ENCODE data around the gene SLIT1.

The SLIT1 gene

GRCh38 chr10:97140049-97140846, 45.5 kb downstream of the SLIT1 start:
- H3K4me3 ChIP-seq (ENCODE audit: low read length in 2 of 2), result no peak overlapping the region
- H3K9me3 ChIP-seq (ENCODE audit: control insufficient read depth in 2 of 2, low read length in 2 of 2), result no peaks in the 10 kb centered on the region
- no peak overlapping the region for H3K27ac ChIP-seq (ENCODE audit: low read length)
- no peaks in the 10 kb centered on the region for H3K4me1 ChIP-seq (ENCODE audit: control insufficient read depth, insufficient read depth, low read length)
- no peaks in the 10 kb centered on the region for H3K36me3 ChIP-seq (ENCODE audit: control insufficient read depth in 2 of 2, insufficient read depth in 2 of 2, low read length in 2 of 2)
- H3K9ac ChIP-seq (ENCODE audit: low read length in 2 of 2), result no peak overlapping the region
- H3K27me3 ChIP-seq (ENCODE audit: control insufficient read depth in 1 of 2, insufficient read depth in 2 of 2, low read length in 2 of 2), result peaks cover 4 to 12% of the 10 kb centered on the region in 2 donors

- Histone ChIP-seq H3K9me3 (ENCODE audit: control insufficient read depth in 2 of 2, low read length in 2 of 2) (no peaks in the 10 kb centered on the region), H3K27me3 (ENCODE audit: control insufficient read depth in 1 of 2, insufficient read depth in 2 of 2, low read length in 2 of 2) (peaks cover 4 to 12% of the 10 kb centered on the region in 2 donors), H3K27ac (ENCODE audit: low read length) (no peak overlapping the region), H3K9ac (ENCODE audit: low read length in 2 of 2) (no peak overlapping the region), H3K4me1 (ENCODE audit: control insufficient read depth, insufficient read depth, low read length) (no peaks in the 10 kb centered on the region), H3K4me3 (ENCODE audit: low read length in 2 of 2) (no peak overlapping the region), H3K36me3 (ENCODE audit: control insufficient read depth in 2 of 2, insufficient read depth in 2 of 2, low read length in 2 of 2) (no peaks in the 10 kb centered on the region)
These were observed 46.1 kb downstream of the SLIT1 start for GRCh38 chr10:97139651-97140048.

- H3K9me3 ChIP-seq (ENCODE audit: control insufficient read depth in 2 of 2, low read length in 2 of 2), result no peaks in the 10 kb centered on the region
- H3K36me3 ChIP-seq (ENCODE audit: control insufficient read depth in 2 of 2, insufficient read depth in 2 of 2, low read length in 2 of 2), result no peaks in the 10 kb centered on the region
- H3K9ac ChIP-seq (ENCODE audit: low read length in 2 of 2), result no peak overlapping the region
- H3K4me3 ChIP-seq (ENCODE audit: low read length in 2 of 2), result no peak overlapping the region
- peaks cover 4 to 12% of the 10 kb centered on the region in 2 donors for H3K27me3 ChIP-seq (ENCODE audit: control insufficient read depth in 1 of 2, insufficient read depth in 2 of 2, low read length in 2 of 2)
- no peaks in the 10 kb centered on the region for H3K4me1 ChIP-seq (ENCODE audit: control insufficient read depth, insufficient read depth, low read length)
- H3K27ac ChIP-seq (ENCODE audit: low read length), result no peak overlapping the region
These were observed 46.9 kb downstream of the SLIT1 start for GRCh38 chr10:97138846-97139245.

- Histone ChIP-seq H3K27ac (ENCODE audit: low read length) (no peak overlapping the region), H3K9me3 (ENCODE audit: control insufficient read depth in 2 of 2, low read length in 2 of 2) (no peaks in the 10 kb centered on the region), H3K4me3 (ENCODE audit: low read length in 2 of 2) (no peak overlapping the region), H3K4me1 (ENCODE audit: control insufficient read depth, insufficient read depth, low read length) (no peaks in the 10 kb centered on the region), H3K36me3 (ENCODE audit: control insufficient read depth in 2 of 2, insufficient read depth in 2 of 2, low read length in 2 of 2) (no peaks in the 10 kb centered on the region), H3K27me3 (ENCODE audit: control insufficient read depth in 1 of 2, insufficient read depth in 2 of 2, low read length in 2 of 2) (peaks cover 4 to 12% of the 10 kb centered on the region in 2 donors), H3K9ac (ENCODE audit: low read length in 2 of 2) (no peak overlapping the region)
These were observed 47.6 kb downstream of the SLIT1 start for GRCh38 chr10:97138174-97138573.

- H3K36me3 ChIP-seq (ENCODE audit: control insufficient read depth in 2 of 2, insufficient read depth in 2 of 2, low read length in 2 of 2), result no peaks in the 10 kb centered on the region
- no peak overlapping the region for H3K4me3 ChIP-seq (ENCODE audit: low read length in 2 of 2)
- no peak overlapping the region for H3K9ac ChIP-seq (ENCODE audit: low read length in 2 of 2)
- H3K27me3 ChIP-seq (ENCODE audit: control insufficient read depth in 1 of 2, insufficient read depth in 2 of 2, low read length in 2 of 2), result peaks cover 2 to 12% of the 10 kb centered on the region in 2 donors
- peaks cover 4% of the 10 kb centered on the region for H3K4me1 ChIP-seq (ENCODE audit: control insufficient read depth, insufficient read depth, low read length)
- no peaks in the 10 kb centered on the region for H3K9me3 ChIP-seq (ENCODE audit: control insufficient read depth in 2 of 2, low read length in 2 of 2)
- no peak overlapping the region for H3K27ac ChIP-seq (ENCODE audit: low read length)
These were observed 49.0 kb downstream of the SLIT1 start for GRCh38 chr10:97136756-97137155.

GRCh38 chr10:97135464-97135863, 50.3 kb downstream of the SLIT1 start:
- H3K4me3 ChIP-seq (ENCODE audit: low read length in 2 of 2), result no peak overlapping the region
- H3K36me3 ChIP-seq (ENCODE audit: control insufficient read depth in 2 of 2, insufficient read depth in 2 of 2, low read length in 2 of 2), result no peaks in the 10 kb centered on the region
- H3K27me3 ChIP-seq (ENCODE audit: control insufficient read depth in 1 of 2, insufficient read depth in 2 of 2, low read length in 2 of 2), result peaks cover 0 to 5% of the 10 kb centered on the region in 2 donors
- H3K9ac ChIP-seq (ENCODE audit: low read length in 2 of 2), result no peak overlapping the region
- H3K4me1 ChIP-seq (ENCODE audit: control insufficient read depth, insufficient read depth, low read length), result peaks cover 11% of the 10 kb centered on the region
- no peak overlapping the region for H3K27ac ChIP-seq (ENCODE audit: low read length)
- H3K9me3 ChIP-seq (ENCODE audit: control insufficient read depth in 2 of 2, low read length in 2 of 2), result no peaks in the 10 kb centered on the region

GRCh38 chr10:97134983-97135382, 50.8 kb downstream of the SLIT1 start:
- H3K4me1 ChIP-seq (ENCODE audit: control insufficient read depth, insufficient read depth, low read length), result peaks cover 11% of the 10 kb centered on the region
- H3K9ac ChIP-seq (ENCODE audit: low read length in 2 of 2), result no peak overlapping the region
- no peaks in the 10 kb centered on the region for H3K9me3 ChIP-seq (ENCODE audit: control insufficient read depth in 2 of 2, low read length in 2 of 2)
- no peaks in the 10 kb centered on the region for H3K36me3 ChIP-seq (ENCODE audit: control insufficient read depth in 2 of 2, insufficient read depth in 2 of 2, low read length in 2 of 2)
- no peak overlapping the region for H3K27ac ChIP-seq (ENCODE audit: low read length)
- H3K27me3 ChIP-seq (ENCODE audit: control insufficient read depth in 1 of 2, insufficient read depth in 2 of 2, low read length in 2 of 2), result peaks cover 0 to 3% of the 10 kb centered on the region in 2 donors
- no peak overlapping the region for H3K4me3 ChIP-seq (ENCODE audit: low read length in 2 of 2)

GRCh38 chr10:97134110-97134509, 51.6 kb downstream of the SLIT1 start:
- H3K36me3 ChIP-seq (ENCODE audit: control insufficient read depth in 2 of 2, insufficient read depth in 2 of 2, low read length in 2 of 2), result no peaks in the 10 kb centered on the region
- H3K9ac ChIP-seq (ENCODE audit: low read length in 2 of 2), result no peak overlapping the region
- no peak overlapping the region for H3K27ac ChIP-seq (ENCODE audit: low read length)
- no peaks in the 10 kb centered on the region for H3K9me3 ChIP-seq (ENCODE audit: control insufficient read depth in 2 of 2, low read length in 2 of 2)
- no peaks in the 10 kb centered on the region for H3K27me3 ChIP-seq (ENCODE audit: control insufficient read depth in 1 of 2, insufficient read depth in 2 of 2, low read length in 2 of 2)
- no peak overlapping the region for H3K4me3 ChIP-seq (ENCODE audit: low read length in 2 of 2)
- peaks cover 11% of the 10 kb centered on the region for H3K4me1 ChIP-seq (ENCODE audit: control insufficient read depth, insufficient read depth, low read length)

GRCh38 chr10:97132273-97132672, 53.5 kb downstream of the SLIT1 start:
- Histone ChIP-seq H3K4me1 (ENCODE audit: control insufficient read depth, insufficient read depth, low read length) (peaks cover 11% of the 10 kb centered on the region), H3K36me3 (ENCODE audit: control insufficient read depth in 2 of 2, insufficient read depth in 2 of 2, low read length in 2 of 2) (no peaks in the 10 kb centered on the region), H3K27ac (ENCODE audit: low read length) (no peak overlapping the region), H3K9ac (ENCODE audit: low read length in 2 of 2) (no peak overlapping the region), H3K9me3 (ENCODE audit: control insufficient read depth in 2 of 2, low read length in 2 of 2) (no peaks in the 10 kb centered on the region), H3K4me3 (ENCODE audit: low read length in 2 of 2) (no peak overlapping the region), H3K27me3 (ENCODE audit: control insufficient read depth in 1 of 2, insufficient read depth in 2 of 2, low read length in 2 of 2) (no peaks in the 10 kb centered on the region)

- Histone ChIP-seq H3K27ac (ENCODE audit: low read length) (no peak overlapping the region), H3K9ac (ENCODE audit: low read length in 2 of 2) (no peak overlapping the region), H3K9me3 (ENCODE audit: control insufficient read depth in 2 of 2, low read length in 2 of 2) (no peaks in the 10 kb centered on the region), H3K4me1 (ENCODE audit: control insufficient read depth, insufficient read depth, low read length) (peaks cover 11% of the 10 kb centered on the region), H3K36me3 (ENCODE audit: control insufficient read depth in 2 of 2, insufficient read depth in 2 of 2, low read length in 2 of 2) (no peaks in the 10 kb centered on the region), H3K27me3 (ENCODE audit: control insufficient read depth in 1 of 2, insufficient read depth in 2 of 2, low read length in 2 of 2) (no peaks in the 10 kb centered on the region), H3K4me3 (ENCODE audit: low read length in 2 of 2) (peak overlapping the region in 1 of 2 donors; percentile 10)
These were observed 54.1 kb downstream of the SLIT1 start for GRCh38 chr10:97131666-97132065.

GRCh38 chr10:97131181-97131628, 54.6 kb downstream of the SLIT1 start:
- no peak overlapping the region for H3K27ac ChIP-seq (ENCODE audit: low read length)
- H3K9ac ChIP-seq (ENCODE audit: low read length in 2 of 2), result no peak overlapping the region
- peak overlapping the region in 1 of 2 donors; percentile 10 for H3K4me3 ChIP-seq (ENCODE audit: low read length in 2 of 2)
- no peaks in the 10 kb centered on the region for H3K27me3 ChIP-seq (ENCODE audit: control insufficient read depth in 1 of 2, insufficient read depth in 2 of 2, low read length in 2 of 2)
- no peaks in the 10 kb centered on the region for H3K9me3 ChIP-seq (ENCODE audit: control insufficient read depth in 2 of 2, low read length in 2 of 2)
- no peaks in the 10 kb centered on the region for H3K36me3 ChIP-seq (ENCODE audit: control insufficient read depth in 2 of 2, insufficient read depth in 2 of 2, low read length in 2 of 2)
- H3K4me1 ChIP-seq (ENCODE audit: control insufficient read depth, insufficient read depth, low read length), result peaks cover 11% of the 10 kb centered on the region

All from stomach smooth muscle (tissue), 2 donors.